ENCODE measurements around the gene RGL4.
"Not testable (repeated sequence)": the region's sequence is repeated elsewhere in the genome, so short reads cannot be mapped to it uniquely, and the experiment has no call there.

The RGL4 gene

GRCh38 chr22:23690713-23691112, at the start of gene RGL4:
Gene RGL4, plus strand, starts transcription at chr22:23691013. Its CDS starts 1,018 bp downstream, at chr22:23692031.
- no peak within 1 kb of the TSS for H3K9ac ChIP-seq (ENCODE audit: low read length in 2 of 2)
- peaks cover 2% of the 10 kb centered on the region for H3K4me1 ChIP-seq (ENCODE audit: control insufficient read depth, insufficient read depth, low read length)
- no peak within 1 kb of the TSS for H3K27ac ChIP-seq (ENCODE audit: low read length)
- H3K4me3 ChIP-seq (ENCODE audit: low read length in 2 of 2), result no peak within 1 kb of the TSS
- H3K9me3 ChIP-seq (ENCODE audit: control insufficient read depth in 2 of 2, low read length in 2 of 2), result no peaks in the 10 kb centered on the region
- H3K36me3 ChIP-seq (ENCODE audit: control insufficient read depth in 2 of 2, insufficient read depth in 2 of 2, low read length in 2 of 2), result peaks cover 17 to 27% of the 10 kb centered on the region in 2 donors
- no peaks in the 10 kb centered on the region for H3K27me3 ChIP-seq (ENCODE audit: control insufficient read depth in 1 of 2, insufficient read depth in 2 of 2, low read length in 2 of 2)

GRCh38 chr22:23646526-23646925, 44.3 kb upstream of the RGL4 start:
- not testable (repeated sequence) for H3K9ac ChIP-seq (ENCODE audit: low read length in 2 of 2); H3K4me3 ChIP-seq (ENCODE audit: low read length in 2 of 2); H3K9me3 ChIP-seq (ENCODE audit: control insufficient read depth in 2 of 2, low read length in 2 of 2); H3K27me3 ChIP-seq (ENCODE audit: control insufficient read depth in 1 of 2, insufficient read depth in 2 of 2, low read length in 2 of 2); H3K4me1 ChIP-seq (ENCODE audit: control insufficient read depth, insufficient read depth, low read length); H3K36me3 ChIP-seq (ENCODE audit: control insufficient read depth in 2 of 2, insufficient read depth in 2 of 2, low read length in 2 of 2); H3K27ac ChIP-seq (ENCODE audit: low read length)

GRCh38 chr22:23649071-23649501, 41.7 kb upstream of the RGL4 start:
- Histone ChIP-seq H3K9me3 (ENCODE audit: control insufficient read depth in 2 of 2, low read length in 2 of 2) (no peaks in the 10 kb centered on the region), H3K27me3 (ENCODE audit: control insufficient read depth in 1 of 2, insufficient read depth in 2 of 2, low read length in 2 of 2) (no peaks in the 10 kb centered on the region), H3K36me3 (ENCODE audit: control insufficient read depth in 2 of 2, insufficient read depth in 2 of 2, low read length in 2 of 2) (peaks cover 0 to 3% of the 10 kb centered on the region in 2 donors), H3K27ac (ENCODE audit: low read length) (no peak overlapping the region), H3K4me3 (ENCODE audit: low read length in 2 of 2) (no peak overlapping the region), H3K4me1 (ENCODE audit: control insufficient read depth, insufficient read depth, low read length) (no peaks in the 10 kb centered on the region), H3K9ac (ENCODE audit: low read length in 2 of 2) (no peak overlapping the region)

GRCh38 chr22:23651676-23652075, 39.1 kb upstream of the RGL4 start:
- H3K27me3 ChIP-seq (ENCODE audit: control insufficient read depth in 1 of 2, insufficient read depth in 2 of 2, low read length in 2 of 2), result no peaks in the 10 kb centered on the region
- H3K4me1 ChIP-seq (ENCODE audit: control insufficient read depth, insufficient read depth, low read length), result no peaks in the 10 kb centered on the region
- H3K4me3 ChIP-seq (ENCODE audit: low read length in 2 of 2), result no peak overlapping the region
- H3K27ac ChIP-seq (ENCODE audit: low read length), result no peak overlapping the region
- peaks cover 0 to 3% of the 10 kb centered on the region in 2 donors for H3K36me3 ChIP-seq (ENCODE audit: control insufficient read depth in 2 of 2, insufficient read depth in 2 of 2, low read length in 2 of 2)
- no peak overlapping the region for H3K9ac ChIP-seq (ENCODE audit: low read length in 2 of 2)
- H3K9me3 ChIP-seq (ENCODE audit: control insufficient read depth in 2 of 2, low read length in 2 of 2), result no peaks in the 10 kb centered on the region

DNA sequence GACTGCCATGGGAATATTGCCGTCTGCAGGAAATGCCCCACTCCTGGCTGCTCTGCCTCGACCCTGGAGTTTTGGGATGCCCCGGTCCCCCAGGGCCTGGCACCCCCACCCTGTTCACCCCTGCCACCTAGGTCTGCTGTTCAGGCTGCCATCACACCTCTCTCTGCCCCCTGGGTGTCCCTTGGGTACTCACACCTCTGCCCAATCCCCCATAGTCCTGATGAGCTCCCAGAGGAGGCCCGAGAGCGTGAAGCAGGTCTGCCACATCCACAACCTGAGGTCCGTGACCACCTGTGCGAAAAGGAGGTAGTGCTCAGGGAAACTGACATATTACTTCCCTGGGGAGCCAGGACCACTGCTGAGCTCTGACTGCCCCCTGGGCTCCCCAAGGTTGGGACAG, 38.5 kb upstream of the RGL4 start:
- Histone ChIP-seq H3K4me3 (ENCODE audit: low read length in 2 of 2) (no peak overlapping the region), H3K36me3 (ENCODE audit: control insufficient read depth in 2 of 2, insufficient read depth in 2 of 2, low read length in 2 of 2) (peaks cover 0 to 3% of the 10 kb centered on the region in 2 donors), H3K27ac (ENCODE audit: low read length) (no peak overlapping the region), H3K9me3 (ENCODE audit: control insufficient read depth in 2 of 2, low read length in 2 of 2) (no peaks in the 10 kb centered on the region), H3K9ac (ENCODE audit: low read length in 2 of 2) (no peak overlapping the region), H3K4me1 (ENCODE audit: control insufficient read depth, insufficient read depth, low read length) (no peaks in the 10 kb centered on the region), H3K27me3 (ENCODE audit: control insufficient read depth in 1 of 2, insufficient read depth in 2 of 2, low read length in 2 of 2) (no peaks in the 10 kb centered on the region)

DNA sequence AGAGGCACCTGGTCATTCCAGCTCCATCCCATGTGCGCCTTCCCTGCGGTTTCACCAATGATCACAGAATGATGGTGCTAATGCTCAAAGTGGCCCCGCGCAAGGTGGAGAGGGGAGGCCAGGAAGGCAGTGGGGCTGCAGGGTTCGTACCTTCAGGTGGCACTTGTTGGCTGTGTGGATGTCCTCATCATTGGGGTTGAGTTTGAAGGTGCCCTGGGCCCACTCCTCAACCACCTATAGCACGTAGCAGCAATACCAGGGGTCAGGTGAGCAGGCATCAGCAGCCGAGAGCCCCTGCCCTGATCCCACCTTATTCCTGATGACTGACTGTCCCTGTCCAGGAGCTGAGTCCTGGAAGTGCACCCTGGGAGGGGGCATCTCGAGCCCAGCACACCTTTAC, 38.1 kb upstream of the RGL4 start:
- H3K27me3 ChIP-seq (ENCODE audit: control insufficient read depth in 1 of 2, insufficient read depth in 2 of 2, low read length in 2 of 2), result no peaks in the 10 kb centered on the region
- peaks cover 0 to 3% of the 10 kb centered on the region in 2 donors for H3K36me3 ChIP-seq (ENCODE audit: control insufficient read depth in 2 of 2, insufficient read depth in 2 of 2, low read length in 2 of 2)
- no peak overlapping the region for H3K4me3 ChIP-seq (ENCODE audit: low read length in 2 of 2)
- H3K4me1 ChIP-seq (ENCODE audit: control insufficient read depth, insufficient read depth, low read length), result no peaks in the 10 kb centered on the region
- H3K9ac ChIP-seq (ENCODE audit: low read length in 2 of 2), result no peak overlapping the region
- H3K9me3 ChIP-seq (ENCODE audit: control insufficient read depth in 2 of 2, low read length in 2 of 2), result no peaks in the 10 kb centered on the region
- H3K27ac ChIP-seq (ENCODE audit: low read length), result no peak overlapping the region

GRCh38 chr22:23655891-23656475, 34.8 kb upstream of the RGL4 start:
- peaks cover 9 to 14% of the 10 kb centered on the region in 2 donors for H3K36me3 ChIP-seq (ENCODE audit: control insufficient read depth in 2 of 2, insufficient read depth in 2 of 2, low read length in 2 of 2)

GRCh38 chr22:23657727-23658126, 33.1 kb upstream of the RGL4 start:
- Histone ChIP-seq H3K9ac (ENCODE audit: low read length in 2 of 2) (no peak overlapping the region), H3K27me3 (ENCODE audit: control insufficient read depth in 1 of 2, insufficient read depth in 2 of 2, low read length in 2 of 2) (no peaks in the 10 kb centered on the region), H3K9me3 (ENCODE audit: control insufficient read depth in 2 of 2, low read length in 2 of 2) (no peaks in the 10 kb centered on the region), H3K27ac (ENCODE audit: low read length) (no peak overlapping the region), H3K4me3 (ENCODE audit: low read length in 2 of 2) (no peak overlapping the region), H3K36me3 (ENCODE audit: control insufficient read depth in 2 of 2, insufficient read depth in 2 of 2, low read length in 2 of 2) (peaks cover 9 to 14% of the 10 kb centered on the region in 2 donors), H3K4me1 (ENCODE audit: control insufficient read depth, insufficient read depth, low read length) (no peaks in the 10 kb centered on the region)

More at GRCh38 chr22:23655891-23656475, 34.8 kb upstream of the RGL4 start:
- Histone ChIP-seq H3K9ac (ENCODE audit: low read length in 2 of 2) (no peak overlapping the region), H3K9me3 (ENCODE audit: control insufficient read depth in 2 of 2, low read length in 2 of 2) (no peaks in the 10 kb centered on the region), H3K27me3 (ENCODE audit: control insufficient read depth in 1 of 2, insufficient read depth in 2 of 2, low read length in 2 of 2) (no peaks in the 10 kb centered on the region), H3K27ac (ENCODE audit: low read length) (no peak overlapping the region), H3K4me3 (ENCODE audit: low read length in 2 of 2) (no peak overlapping the region), H3K4me1 (ENCODE audit: control insufficient read depth, insufficient read depth, low read length) (no peaks in the 10 kb centered on the region)

DNA sequence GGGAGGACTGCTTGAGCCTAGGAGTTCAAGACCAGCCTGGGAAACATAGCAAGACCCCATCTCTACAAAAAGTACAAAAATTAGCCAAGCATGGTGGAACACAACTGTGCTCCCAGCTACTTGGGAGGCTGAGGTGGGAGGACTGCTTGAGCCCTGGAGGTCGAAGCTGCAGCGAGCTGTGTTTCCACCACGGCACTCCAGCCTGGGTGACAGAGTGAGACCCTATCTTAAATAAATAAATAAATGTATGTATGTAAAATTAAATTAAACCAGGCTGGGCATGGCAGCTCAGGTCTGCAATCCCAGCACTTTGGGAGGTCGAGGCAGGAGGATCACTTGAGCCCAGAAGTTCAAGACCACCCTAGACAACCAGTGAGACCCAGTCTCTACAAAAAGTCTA, 30.4 kb upstream of the RGL4 start:
- H3K9me3 ChIP-seq (ENCODE audit: control insufficient read depth in 2 of 2, low read length in 2 of 2); H3K9ac ChIP-seq (ENCODE audit: low read length in 2 of 2); H3K4me3 ChIP-seq (ENCODE audit: low read length in 2 of 2); H3K4me1 ChIP-seq (ENCODE audit: control insufficient read depth, insufficient read depth, low read length); H3K27me3 ChIP-seq (ENCODE audit: control insufficient read depth in 1 of 2, insufficient read depth in 2 of 2, low read length in 2 of 2); H3K27ac ChIP-seq (ENCODE audit: low read length): not testable (repeated sequence)
- H3K36me3 ChIP-seq (ENCODE audit: control insufficient read depth in 2 of 2, insufficient read depth in 2 of 2, low read length in 2 of 2), result peaks cover 9 to 11% of the 10 kb centered on the region in 2 donors

DNA sequence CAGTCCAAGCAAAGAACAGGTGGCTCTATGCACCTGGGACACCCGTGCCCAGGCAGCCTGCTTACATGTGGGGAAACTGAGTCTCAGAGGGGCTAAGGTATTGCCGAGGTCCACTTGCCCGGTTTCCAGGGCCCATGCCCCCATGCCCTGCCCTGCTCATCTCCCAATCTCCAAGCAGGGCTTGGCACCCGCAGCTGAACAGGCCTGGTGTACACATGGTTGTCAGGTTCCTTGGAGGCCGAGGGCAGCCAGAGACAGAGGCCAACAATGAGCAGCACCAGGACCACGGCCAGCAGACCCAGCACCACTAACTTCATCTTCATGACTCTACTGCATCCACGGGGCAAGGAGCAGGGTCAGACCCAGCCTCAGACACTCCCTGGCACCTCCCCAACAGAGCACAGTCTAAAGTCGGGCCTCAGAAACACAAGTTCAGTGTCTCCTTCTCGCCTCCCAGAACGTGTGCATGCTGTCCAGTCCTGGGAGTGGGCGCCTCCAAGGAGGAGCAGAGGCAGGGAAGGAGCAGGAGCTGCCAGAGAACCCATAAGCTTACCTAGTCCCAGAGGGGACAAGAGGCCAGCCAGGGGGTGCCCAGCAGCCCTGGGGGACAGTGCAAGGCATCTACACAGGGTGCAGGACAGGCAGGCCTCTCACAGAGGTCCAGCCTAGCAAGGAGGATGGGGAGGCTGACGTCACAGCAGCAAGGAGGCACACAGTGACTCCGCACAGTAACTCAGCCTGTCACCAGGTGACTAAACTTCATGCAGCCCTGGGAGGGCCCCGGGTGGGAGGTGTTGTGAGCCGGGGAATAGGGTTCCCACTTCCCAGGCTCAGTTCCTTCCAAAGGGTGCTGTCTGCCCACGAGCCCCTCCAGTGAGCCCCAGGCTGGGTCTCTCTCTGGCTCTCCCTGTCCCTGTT, 20.2 kb upstream of the RGL4 start:
- Histone ChIP-seq H3K27me3 (ENCODE audit: control insufficient read depth in 1 of 2, insufficient read depth in 2 of 2, low read length in 2 of 2) (no peaks in the 10 kb centered on the region), H3K36me3 (ENCODE audit: control insufficient read depth in 2 of 2, insufficient read depth in 2 of 2, low read length in 2 of 2) (no peaks in the 10 kb centered on the region), H3K4me1 (ENCODE audit: control insufficient read depth, insufficient read depth, low read length) (no peaks in the 10 kb centered on the region), H3K4me3 (ENCODE audit: low read length in 2 of 2) (no peak overlapping the region), H3K9ac (ENCODE audit: low read length in 2 of 2) (no peak overlapping the region), H3K9me3 (ENCODE audit: control insufficient read depth in 2 of 2, low read length in 2 of 2) (no peaks in the 10 kb centered on the region), H3K27ac (ENCODE audit: low read length) (no peak overlapping the region)

DNA sequence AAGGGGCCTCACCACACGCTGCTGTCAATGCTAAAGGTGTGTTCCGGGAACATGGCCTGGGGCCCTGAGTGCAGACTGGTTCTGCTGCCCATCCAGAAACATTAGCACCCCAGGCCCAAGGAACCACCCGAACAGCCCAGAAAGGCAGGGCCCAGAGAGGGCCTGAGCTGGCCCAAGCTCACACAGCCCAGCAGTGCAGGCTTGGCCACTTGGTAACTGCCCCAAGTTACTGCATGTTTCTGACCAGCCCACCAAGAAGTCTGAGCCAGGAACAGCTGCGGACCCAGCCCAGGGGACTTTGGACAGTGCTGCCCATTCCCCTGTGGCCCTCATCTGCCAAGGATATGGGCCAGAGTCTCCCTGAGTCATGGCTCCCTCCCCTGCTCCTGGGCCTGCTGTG, 19.4 kb upstream of the RGL4 start:
- not testable (repeated sequence) for H3K27ac ChIP-seq (ENCODE audit: low read length); H3K36me3 ChIP-seq (ENCODE audit: control insufficient read depth in 2 of 2, insufficient read depth in 2 of 2, low read length in 2 of 2); H3K27me3 ChIP-seq (ENCODE audit: control insufficient read depth in 1 of 2, insufficient read depth in 2 of 2, low read length in 2 of 2); H3K4me1 ChIP-seq (ENCODE audit: control insufficient read depth, insufficient read depth, low read length); H3K9me3 ChIP-seq (ENCODE audit: control insufficient read depth in 2 of 2, low read length in 2 of 2); H3K9ac ChIP-seq (ENCODE audit: low read length in 2 of 2); H3K4me3 ChIP-seq (ENCODE audit: low read length in 2 of 2)
